CD14-positive monocyte (primary cell): ENCODE results near the gene PMPCA. TPM values are rescaled to one million over a fixed set of nuclear protein-coding genes. Genes with fewer than 3 reads are reported as not detected.

ENCODE experiments used
- DNase-seq, 3 donors: peaks; one replicate each; pipeline ENCODE4 v3.0.0-alpha.2; 2011 to 2022
- H2AFZ ChIP-seq: 2 replicates; pipeline ENCODE4 v1.6.0; 2012; ENCODE audit warnings: mild to moderate bottlenecking, low read depth, low read length, inconsistent platforms; ENCODE audit not compliant: insufficient read depth, poor library complexity, severe bottlenecking
- H3K27ac ChIP-seq, 2 donors: 1 replicate in 1 of 2; 2 replicates in 1 of 2; pipeline ENCODE4 v1.5.1; 2012 to 2013; ENCODE audit warnings: low read length in 2 of 2, control low read depth in 1 of 2, inconsistent platforms in 1 of 2, low read depth in 1 of 2, mild to moderate bottlenecking in 1 of 2
- H3K27me3 ChIP-seq, 2 donors: one replicate each; pipeline versions ENCODE4 v1.6.0 to v1.6.1; 2011 to 2013; ENCODE audit warnings: low read length in 2 of 2; ENCODE audit not compliant: control insufficient read depth in 2 of 2, insufficient read depth in 2 of 2
- H3K36me3 ChIP-seq, 2 donors: replicated peaks in 1 of 2; 1 replicate in 1 of 2; 2 replicates in 1 of 2; pipeline versions ENCODE4 v1.5.1 to v1.6.1; 2012 to 2013; ENCODE audit warnings: low read length in 2 of 2, control low read depth in 1 of 2, inconsistent platforms in 1 of 2, mild to moderate bottlenecking in 1 of 2; ENCODE audit not compliant: insufficient read depth in 2 of 2, control insufficient read depth in 1 of 2
- H3K4me1 ChIP-seq, 2 donors: 1 replicate in 1 of 2; 2 replicates in 1 of 2; pipeline versions ENCODE4 v1.5.1 to v1.6.1; 2012 to 2013; ENCODE audit warnings: low read length in 2 of 2, control low read depth in 1 of 2, inconsistent platforms in 1 of 2, mild to moderate bottlenecking in 1 of 2, moderate library complexity in 1 of 2; ENCODE audit not compliant: insufficient read depth in 2 of 2, control insufficient read depth in 1 of 2
- H3K4me2 ChIP-seq: replicated peaks from 2 replicates; pipeline ENCODE3; 2012; ENCODE audit warnings: low read length, moderate library complexity, mild to moderate bottlenecking; ENCODE audit not compliant: poor library complexity, severe bottlenecking; ENCODE audit errors: extremely low read depth
- H3K4me3 ChIP-seq, 3 experiments: fragments of 200-600 bp in 1 of 3; sonication (generic) in 1 of 3; replicated peaks in 1 of 3; 1 replicate in 2 of 3; 2 replicates in 1 of 3; pipeline ENCODE4 v1.5.1; 2011 to 2013; ENCODE audit warnings: low read length in 3 of 3, mild to moderate bottlenecking in 3 of 3, control low read depth in 2 of 3, low read depth in 2 of 3, inconsistent platforms in 1 of 3, moderate library complexity in 1 of 3
- H3K79me2 ChIP-seq: 2 replicates; pipeline ENCODE4 v1.6.0; 2012; ENCODE audit warnings: mild to moderate bottlenecking, control low read depth, inconsistent platforms, low read length, moderate library complexity; ENCODE audit not compliant: insufficient read depth
- H3K9ac ChIP-seq: 2 replicates; pipeline ENCODE4 v1.6.0; 2017; ENCODE audit warnings: low read length, mild to moderate bottlenecking; ENCODE audit not compliant: insufficient read depth, poor library complexity, severe bottlenecking
- H3K9me3 ChIP-seq, 2 donors: replicated peaks in 1 of 2; 1 replicate in 1 of 2; 2 replicates in 1 of 2; pipeline versions ENCODE4 v1.5.1 to v1.6.1; 2012 to 2013; ENCODE audit warnings: low read length in 2 of 2, control low read depth in 1 of 2; ENCODE audit not compliant: control insufficient read depth in 1 of 2, insufficient read depth in 1 of 2
- H4K20me1 ChIP-seq: 2 replicates; pipeline ENCODE4 v1.6.0; 2012; ENCODE audit warnings: mild to moderate bottlenecking, low read length, control low read depth, moderate library complexity; ENCODE audit not compliant: insufficient read depth
- H3K27ac Mint-ChIP-seq, 7 donors: one replicate each; pipeline ENCODE4 v1.8.0; 2020; ENCODE audit warnings: mild to moderate bottlenecking in 7 of 7, mixed read lengths in 7 of 7, moderate library complexity in 6 of 7, inconsistent platforms in 2 of 7
- H3K27me3 Mint-ChIP-seq, 3 donors: one replicate each; pipeline ENCODE4 v1.8.0; 2021 to 2022; ENCODE audit warnings: low read depth in 3 of 3, mild to moderate bottlenecking in 3 of 3, mixed read lengths in 3 of 3, moderate library complexity in 3 of 3, inconsistent platforms in 1 of 3
- H3K36me3 Mint-ChIP-seq, 2 donors: one replicate each; pipeline ENCODE4 v1.8.0; 2020; ENCODE audit warnings: mixed read lengths in 2 of 2, inconsistent platforms in 1 of 2, mild to moderate bottlenecking in 1 of 2
- H3K4me1 Mint-ChIP-seq: one replicate; pipeline ENCODE4 v1.8.0; 2020; ENCODE audit warnings: mild to moderate bottlenecking, mixed read lengths
- H3K4me3 Mint-ChIP-seq, 2 donors: one replicate each; pipeline ENCODE4 v1.8.0; 2020; ENCODE audit warnings: mild to moderate bottlenecking in 2 of 2, mixed read lengths in 2 of 2, moderate library complexity in 1 of 2
- H3K9me3 Mint-ChIP-seq, 7 donors: one replicate each; pipeline ENCODE4 v1.8.0; 2020 to 2022; ENCODE audit warnings: mixed read lengths in 7 of 7, mild to moderate bottlenecking in 6 of 7, moderate library complexity in 6 of 7, inconsistent platforms in 2 of 7
- CTCF ChIP-seq: fragments of 200-600 bp; IDR thresholded peaks from one replicate; pipeline ENCODE4 v1.8.0; 2022; ENCODE audit warnings: antibody characterized with exemption, mild to moderate bottlenecking
- WGBS: methylation state at CpG from one replicate; pipeline ENCODE4 v1.1.5; 2013; ENCODE audit warnings: missing lambda C conversion rate; ENCODE audit not compliant: insufficient coverage; 5-methylcytosine and 5-hydroxymethylcytosine counted together
- intact Hi-C, 2 donors: fragments of 100-400 bp; cut with micrococcal nuclease; formaldehyde crosslinking; loops; one replicate each; pipeline versions ENCODE4 v1.15.0 to v1.15.1; 2023
- polyA plus RNA-seq, 3 donors: library from polyadenylated mRNA; depleted of rRNA in 1 of 3; unstranded in 2 of 3; stranded (reverse) in 1 of 3; fragments of 300-500 nt in 2 of 3; fragments of >200 nt in 1 of 3; fragmentation: Illumina TruSeq in 2 of 3; gene quantifications; 1 replicate in 2 of 3; 2 replicates in 1 of 3; pipeline ENCODE4 v1.2.3, GENCODE V29; 2012 to 2021

Gene PMPCA
- polyA plus RNA-seq, 3 donors = 23.1 to 58.8 (median 24.9) TPM

- Mint-ChIP-seq H3K4me3 (no peak overlapping the region), H3K27me3 (peaks cover 0 to 1% (median 1%) of the 10 kb centered on the region in 3 donors), H3K9me3 (no peaks in the 10 kb centered on the region), H3K36me3 (peaks cover 85 to 98% of the 10 kb centered on the region in 2 donors), H3K27ac (no peak overlapping the region), H3K4me1 (no peaks in the 10 kb centered on the region)
- Histone ChIP-seq H3K79me2 (peaks cover 91% of the 10 kb centered on the region), H3K36me3 (peaks cover 100% of the 10 kb centered on the region in 2 donors), H3K9me3 (no peaks in the 10 kb centered on the region), H3K27me3 (no peaks in the 10 kb centered on the region), H3K4me2 (no peak overlapping the region), H4K20me1 (peaks cover 100% of the 10 kb centered on the region), H3K27ac (no peak overlapping the region), H2AFZ (no peak overlapping the region), H3K4me3 (no peak overlapping the region), H3K4me1 (no peaks in the 10 kb centered on the region), H3K9ac (no peak overlapping the region)
- intact Hi-C loops = no loop called here
- TF ChIP-seq CTCF = no peak
- DNase-seq = no peak
- 87% methylated on average over 17 of the region's 28 CpGs for WGBS
Observed at GRCh38 chr9:136472640-136473353, 62.3 kb downstream of the PMPCA start.

- H3K27ac ChIP-seq = no peak overlapping the region
- Mint-ChIP-seq H3K36me3 (peaks cover 85 to 98% of the 10 kb centered on the region in 2 donors), H3K9me3 (no peaks in the 10 kb centered on the region), H3K4me1 (no peaks in the 10 kb centered on the region), H3K27ac (no peak overlapping the region), H3K27me3 (peaks cover 0 to 1% (median 1%) of the 10 kb centered on the region in 3 donors), H3K4me3 (no peak overlapping the region)
- WGBS = 100% methylated on average over 6 of the region's 14 CpGs
- H3K79me2 ChIP-seq = peaks cover 97% of the 10 kb centered on the region
- peaks cover 98 to 100% of the 10 kb centered on the region in 2 donors for H3K36me3 ChIP-seq
- no peaks in the 10 kb centered on the region for H3K4me1 ChIP-seq
- intact Hi-C loops = no loop called here
- no peaks in the 10 kb centered on the region for H3K27me3 ChIP-seq
- no peak overlapping the region for H3K4me3 ChIP-seq
- H3K9ac ChIP-seq = no peak overlapping the region
- H3K4me2 ChIP-seq = no peak overlapping the region
- H4K20me1 ChIP-seq = peaks cover 100% of the 10 kb centered on the region
- no peak overlapping the region for H2AFZ ChIP-seq
- H3K9me3 ChIP-seq = no peaks in the 10 kb centered on the region
- TF ChIP-seq CTCF = no peak
- DNase-seq = no peak
Observed at GRCh38 chr9:136473354-136473721, 62.9 kb downstream of the PMPCA start.

Other genes starting within 250 kb of the PMPCA start
- gene LHX3, start 205.5 kb upstream of the PMPCA start, polyA plus RNA-seq = not detected
- gene QSOX2, start 164.8 kb upstream of the PMPCA start, polyA plus RNA-seq = 1 to 10 TPM in 1 of 3 donors, under 1 TPM in 2; 0.03 to 8.4 (median 0.17) TPM
- gene CCDC187, start 106.6 kb upstream of the PMPCA start, polyA plus RNA-seq = not detected
- gene GPSM1, start 83.1 kb upstream of the PMPCA start, polyA plus RNA-seq = 1 to 10 TPM in 1 of 3 donors, under 1 TPM in 2; 0.67 to 3.1 (median 0.73) TPM
- gene DNLZ, start 46.9 kb upstream of the PMPCA start, polyA plus RNA-seq = 10 to 100 TPM in 2 of 3 donors, 1 to 10 TPM in 1; 5.1 to 20.5 (median 10.5) TPM
- gene CARD9, start 37.0 kb upstream of the PMPCA start, polyA plus RNA-seq = 100 to 1,000 TPM in 1 of 3 donors, 10 to 100 TPM in 2; 34.3 to 108 (median 41.4) TPM
- gene SNAPC4, start 10.5 kb upstream of the PMPCA start, polyA plus RNA-seq = 1 to 10 TPM in 2 of 3 donors, under 1 TPM in 1; 0.59 to 6.7 (median 1.2) TPM
- 10 to 100 TPM in 1 of 3 donors, 1 to 10 TPM in 2; 3.3 to 60.0 (median 9.6) TPM for gene ENTR1, start within 50 bp of the PMPCA start, polyA plus RNA-seq
- gene INPP5E, start 29.2 kb downstream of the PMPCA start, polyA plus RNA-seq = 1 to 10 TPM; 1.0 to 8.0 (median 1.0) TPM
- 10 to 100 TPM; 11.1 to 36.8 (median 19.1) TPM for gene SEC16A, start 72.4 kb downstream of the PMPCA start, polyA plus RNA-seq
- gene NOTCH1, start 135.4 kb downstream of the PMPCA start, polyA plus RNA-seq = 10 to 100 TPM in 1 of 3 donors, 1 to 10 TPM in 2; 1.4 to 33.0 (median 2.2) TPM